OCI-LY7 (cell line): ENCODE results near the gene CNDP2. TPM values are rescaled to one million over a fixed set of nuclear protein-coding genes. Genes with fewer than 3 reads are reported as not detected.

Source experiments
- BruUV-seq: library from RNA; stranded (reverse); fragments of 400-500 nt; replicated peaks from 2 replicates; lab custom pipeline; 2021; lab: Mats Ljungman, UMichigan
- CTCF ChIA-PET: fragments of 300-600 bp; sonication (Branson Sonifier 250); formaldehyde crosslinking; loops from one replicate; lab custom pipeline; 2022; ENCODE audit warnings: antibody characterized with exemption; ENCODE audit not compliant: unreplicated experiment; lab: Charles Lee
- POLR2A ChIA-PET: fragments of 300-600 bp; sonication (Branson Sonifier 250); formaldehyde crosslinking; loops from one replicate; lab custom pipeline; 2022; ENCODE audit warnings: antibody characterized with exemption; lab: Charles Lee
- DNase-seq: peaks from one replicate; pipeline ENCODE4 v3.0.0-alpha.2; 2015; ENCODE audit warnings: low spot score
- H2AFZ ChIP-seq: fragments of 200-600 bp; sonication (generic), shearing (Covaris generic); 2 replicates; pipeline ENCODE4 v1.6.1; 2014; ENCODE audit warnings: mild to moderate bottlenecking, antibody characterized with exemption, low read length, moderate library complexity
- H3K27ac ChIP-seq: fragments of 200-600 bp; sonication (generic); 2 replicates; pipeline ENCODE4 v1.5.1; 2014; ENCODE audit warnings: mixed run types, low read depth, mild to moderate bottlenecking, moderate library complexity, low read length, inconsistent platforms; ENCODE audit not compliant: poor library complexity, severe bottlenecking
- H3K36me3 ChIP-seq: fragments of 200-600 bp; sonication (generic); 2 replicates; pipeline ENCODE4 v1.6.1; 2014; ENCODE audit warnings: mild to moderate bottlenecking, antibody characterized with exemption, low read length, moderate library complexity, mixed read lengths; ENCODE audit not compliant: insufficient read depth
- H3K4me1 ChIP-seq: fragments of 200-600 bp; sonication (generic); 2 replicates; pipeline ENCODE4 v1.5.1; 2014; ENCODE audit warnings: mild to moderate bottlenecking, low read length; ENCODE audit not compliant: insufficient read depth, poor library complexity, severe bottlenecking
- H3K4me2 ChIP-seq: fragments of 200-600 bp; sonication (generic); 2 replicates; pipeline ENCODE4 v1.6.1; 2014; ENCODE audit warnings: mild to moderate bottlenecking, low read length
- H3K4me3 ChIP-seq: fragments of 200-600 bp; sonication (generic); 2 replicates; pipeline ENCODE4 v1.5.1; 2014; ENCODE audit warnings: mild to moderate bottlenecking, low read depth, low read length; ENCODE audit not compliant: poor library complexity, severe bottlenecking
- H3K79me2 ChIP-seq: fragments of 200-600 bp; sonication (generic); 2 replicates; pipeline ENCODE4 v1.6.1; 2016; ENCODE audit warnings: low read depth, mild to moderate bottlenecking, low read length, moderate library complexity, mixed read lengths; ENCODE audit not compliant: insufficient read depth
- H3K9me2 ChIP-seq: fragments of 200-600 bp; sonication (generic); 2 replicates; pipeline ENCODE4 v1.6.1; 2016; ENCODE audit warnings: mild to moderate bottlenecking, low read length, mixed read lengths; ENCODE audit not compliant: insufficient read depth
- H3K9me3 ChIP-seq: fragments of 200-600 bp; sonication (generic); 2 replicates; pipeline ENCODE4 v1.6.1; 2014; ENCODE audit warnings: mild to moderate bottlenecking, mixed run types, low read length, mixed read lengths
- H4K20me1 ChIP-seq: fragments of 200-600 bp; sonication (generic); 2 replicates; pipeline ENCODE4 v1.6.1; 2014; ENCODE audit warnings: mild to moderate bottlenecking, antibody characterized with exemption, low read length, moderate library complexity, mixed read lengths; ENCODE audit not compliant: insufficient read depth
- EZH2phosphoT487 ChIP-seq: fragments of 200-600 bp; sonication (generic); IDR thresholded peaks from 2 replicates; pipeline ENCODE4 v1.6.1; 2018; ENCODE audit warnings: low read depth, borderline replicate concordance, mild to moderate bottlenecking, mixed run types, antibody characterized with exemption, low read length, moderate library complexity, mixed read lengths
- intact Hi-C: fragments of 100-400 bp; cut with micrococcal nuclease; formaldehyde crosslinking; loops from one replicate; pipeline ENCODE4 v1.10.0; 2022; ENCODE audit not compliant: unreplicated experiment
- total RNA-seq, 2 experiments: library from RNA; depleted of rRNA in 1 of 2; stranded (reverse); fragments of >200 nt in 1 of 2; shearing (Covaris generic) in 1 of 2; gene quantifications; 2 replicates each; pipeline ENCODE4 v1.2.3, GENCODE V29; 2014 to 2022
- TF ChIP-seq, protein P1 (sequence below): fragments of 200-600 bp; sonication (generic); conservative IDR thresholded peaks from 2 replicates; pipeline ENCODE4 v1.5.1; 2014; ENCODE audit warnings: mild to moderate bottlenecking, antibody characterized with exemption, low read length, moderate library complexity, mixed read lengths

Gene CNDP2
- total RNA-seq, 2 experiments from 2014 or later = 28.5 to 94.8 TPM

DNA sequence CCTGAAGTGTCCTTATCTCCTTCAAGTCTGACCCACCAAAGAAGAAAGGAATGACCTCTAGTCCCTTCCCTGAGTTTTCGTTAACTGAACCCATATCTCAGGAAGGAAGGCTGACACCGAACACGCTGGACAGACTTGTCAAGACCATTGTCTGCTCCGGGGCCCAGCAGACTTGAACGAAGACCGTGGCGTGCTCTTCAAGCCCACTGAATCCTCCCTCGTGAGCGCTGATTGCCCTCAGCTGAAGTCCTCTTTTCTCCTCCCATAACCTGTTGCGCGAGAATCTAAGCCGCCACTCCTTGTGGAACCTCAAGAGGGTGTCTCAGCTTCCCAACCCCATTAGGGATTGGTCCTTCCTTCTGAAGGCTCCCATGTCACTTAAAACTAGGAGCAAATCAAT is 37.5 kb downstream of the CNDP2 start:
- POLR2A ChIA-PET = no interaction called here
- BruUV-seq = no TSS peak
- CTCF ChIA-PET = no interaction called here
- no peaks in the 10 kb centered on the region for H3K9me3 ChIP-seq
- no peaks in the 10 kb centered on the region for H3K4me1 ChIP-seq
- H3K4me3 ChIP-seq = no peak overlapping the region
- H3K9me2 ChIP-seq = no peaks in the 10 kb centered on the region
- no peak overlapping the region for H3K27ac ChIP-seq
- no peak for DNase-seq
- H4K20me1 ChIP-seq = no peaks in the 10 kb centered on the region
- TF ChIP-seq EZH2phosphoT487 = no peak
- TF ChIP-seq, protein P1, sequence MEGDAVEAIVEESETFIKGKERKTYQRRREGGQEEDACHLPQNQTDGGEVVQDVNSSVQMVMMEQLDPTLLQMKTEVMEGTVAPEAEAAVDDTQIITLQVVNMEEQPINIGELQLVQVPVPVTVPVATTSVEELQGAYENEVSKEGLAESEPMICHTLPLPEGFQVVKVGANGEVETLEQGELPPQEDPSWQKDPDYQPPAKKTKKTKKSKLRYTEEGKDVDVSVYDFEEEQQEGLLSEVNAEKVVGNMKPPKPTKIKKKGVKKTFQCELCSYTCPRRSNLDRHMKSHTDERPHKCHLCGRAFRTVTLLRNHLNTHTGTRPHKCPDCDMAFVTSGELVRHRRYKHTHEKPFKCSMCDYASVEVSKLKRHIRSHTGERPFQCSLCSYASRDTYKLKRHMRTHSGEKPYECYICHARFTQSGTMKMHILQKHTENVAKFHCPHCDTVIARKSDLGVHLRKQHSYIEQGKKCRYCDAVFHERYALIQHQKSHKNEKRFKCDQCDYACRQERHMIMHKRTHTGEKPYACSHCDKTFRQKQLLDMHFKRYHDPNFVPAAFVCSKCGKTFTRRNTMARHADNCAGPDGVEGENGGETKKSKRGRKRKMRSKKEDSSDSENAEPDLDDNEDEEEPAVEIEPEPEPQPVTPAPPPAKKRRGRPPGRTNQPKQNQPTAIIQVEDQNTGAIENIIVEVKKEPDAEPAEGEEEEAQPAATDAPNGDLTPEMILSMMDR = no peak
- no peak overlapping the region for H3K4me2 ChIP-seq
- no peaks in the 10 kb centered on the region for H3K36me3 ChIP-seq
- no peak overlapping the region for H2AFZ ChIP-seq
- H3K79me2 ChIP-seq = no peaks in the 10 kb centered on the region
- intact Hi-C loops = no loop called here

DNA sequence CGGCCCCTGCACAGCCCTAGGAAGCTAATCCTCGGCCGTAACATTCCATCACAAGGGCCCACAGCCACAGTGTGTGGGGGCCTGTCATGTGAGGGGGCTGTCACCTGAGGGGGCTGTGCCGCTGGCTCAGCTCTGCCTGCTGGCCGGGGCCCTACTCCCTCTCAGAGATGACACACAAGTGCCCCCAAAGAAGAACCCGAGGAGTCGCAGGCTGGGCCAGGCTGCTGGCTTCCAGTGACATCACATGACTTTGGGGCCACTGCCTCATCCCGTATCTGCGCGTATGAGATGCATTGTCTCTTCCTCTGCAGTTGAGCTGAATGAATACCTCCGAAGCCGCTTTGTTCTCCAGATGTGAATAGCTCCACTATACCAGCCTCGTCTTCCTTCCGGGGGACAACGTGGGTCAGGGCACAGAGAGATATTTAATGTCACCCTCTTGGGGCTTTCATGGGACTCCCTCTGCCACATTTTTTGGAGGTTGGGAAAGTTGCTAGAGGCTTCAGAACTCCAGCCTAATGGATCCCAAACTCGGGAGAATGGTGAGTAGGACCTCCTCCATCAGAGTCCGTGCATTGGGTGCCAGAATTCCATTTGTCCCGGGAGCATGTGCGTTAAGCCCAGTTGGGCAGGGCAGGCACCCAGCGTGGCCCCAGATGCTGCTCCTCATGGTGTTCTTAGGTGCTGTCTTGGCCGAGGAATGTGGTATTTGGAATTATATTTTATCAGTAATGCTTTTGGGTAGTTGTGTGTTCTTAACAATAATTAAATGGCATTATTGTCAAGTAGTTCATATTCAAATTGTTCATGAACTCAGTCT is 38.2 kb downstream of the CNDP2 start, which contains the start of gene CNDP1:
Gene CNDP1 (plus strand): TSS at position 351 of the 820 bp plus-strand sequence. CDS start 168 bp downstream, at position 519.
- Histone ChIP-seq H2AFZ (no peak within 1 kb of the TSS), H3K4me1 (no peaks in the 10 kb centered on the region), H3K4me2 (no peak within 1 kb of the TSS), H3K27ac (no peak within 1 kb of the TSS), H4K20me1 (no peaks in the 10 kb centered on the region), H3K9me2 (no peaks in the 10 kb centered on the region), H3K9me3 (no peaks in the 10 kb centered on the region), H3K4me3 (no peak within 1 kb of the TSS), H3K79me2 (no peaks in the 10 kb centered on the region), H3K36me3 (no peaks in the 10 kb centered on the region)
- no TSS peak for BruUV-seq
- ChIA-PET POLR2A (no interaction called here), CTCF (no interaction called here)
- intact Hi-C loops = no loop called here
- DNase-seq = no peak
- no peak for TF ChIP-seq EZH2phosphoT487
- TF ChIP-seq, protein P1 = no peak

DNA sequence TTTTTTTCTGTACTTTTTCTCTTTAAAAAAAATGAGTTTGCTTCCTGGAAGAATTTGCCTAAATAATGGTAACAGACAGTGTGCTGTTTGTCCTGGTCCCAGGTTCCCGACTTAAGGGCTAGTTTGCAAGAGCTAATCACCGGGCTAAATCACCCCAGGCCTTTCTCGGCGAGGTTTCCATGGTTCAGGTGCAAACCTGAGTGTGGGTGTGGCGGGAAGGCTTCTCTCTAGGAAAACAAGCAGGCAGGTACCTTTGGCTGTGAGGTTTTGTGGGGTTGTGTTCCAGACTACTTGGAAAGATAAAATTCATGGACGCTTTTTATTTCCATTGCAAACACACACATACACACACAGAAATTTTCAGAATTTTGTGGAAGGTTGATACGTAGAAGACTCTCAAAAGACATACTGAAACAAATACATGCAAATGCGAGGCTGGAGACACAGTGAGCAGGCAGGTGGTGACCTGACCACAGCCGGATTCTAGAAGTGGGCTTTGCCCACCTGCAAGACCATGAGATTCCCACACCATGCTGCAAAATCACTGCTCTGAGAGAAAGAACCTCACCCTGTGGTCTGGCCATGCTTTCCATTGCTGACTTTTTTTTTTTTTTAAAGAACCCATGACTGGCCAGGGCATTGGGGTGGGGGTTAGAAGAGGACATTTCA is 39.0 kb downstream of the CNDP2 start:
- H3K4me2 ChIP-seq = no peak overlapping the region
- CTCF ChIA-PET = no interaction called here
- no peak overlapping the region for H3K4me3 ChIP-seq
- H3K36me3 ChIP-seq = no peaks in the 10 kb centered on the region
- TF ChIP-seq, protein P1 = no peak
- no peak for TF ChIP-seq EZH2phosphoT487
- no peaks in the 10 kb centered on the region for H4K20me1 ChIP-seq
- H3K9me2 ChIP-seq = no peaks in the 10 kb centered on the region
- no peaks in the 10 kb centered on the region for H3K9me3 ChIP-seq
- intact Hi-C loops = no loop called here
- no peak overlapping the region for H3K27ac ChIP-seq
- POLR2A ChIA-PET = no interaction called here
- no peaks in the 10 kb centered on the region for H3K4me1 ChIP-seq
- no peaks in the 10 kb centered on the region for H3K79me2 ChIP-seq
- BruUV-seq = no TSS peak
- no peak for DNase-seq
- H2AFZ ChIP-seq = no peak overlapping the region
